Measurements from ENCODE around the gene KIFC3.
"Not testable (repeated sequence)": the region's sequence is repeated elsewhere in the genome, so short reads cannot be mapped to it uniquely, and the experiment has no call there.

KIFC3 gene

GRCh38 chr16:57745768-57746167 is 56.5 kb downstream of the KIFC3 start:
- in situ Hi-C loops (cut with MboI; ENCODE audit: low sequenced_read_pairs): no loop called here

GRCh38 chr16:57744642-57744903 is 57.7 kb downstream of the KIFC3 start:
- in situ Hi-C loops (cut with MboI; ENCODE audit: low sequenced_read_pairs): no loop called here

- in situ Hi-C loops (cut with MboI; ENCODE audit: low sequenced_read_pairs): no loop called here
These were observed 58.2 kb downstream of the KIFC3 start for GRCh38 chr16:57743886-57744641.

- in situ Hi-C loops (cut with MboI; ENCODE audit: low sequenced_read_pairs): no loop called here
These were observed 58.8 kb downstream of the KIFC3 start for GRCh38 chr16:57743458-57743857.

- in situ Hi-C loops (cut with MboI; ENCODE audit: low sequenced_read_pairs): no loop called here
These were observed 59.7 kb downstream of the KIFC3 start for GRCh38 chr16:57742543-57742942.

- in situ Hi-C loops (cut with MboI; ENCODE audit: low sequenced_read_pairs): no loop called here
These were observed 60.6 kb downstream of the KIFC3 start for GRCh38 chr16:57741660-57742191.

- in situ Hi-C loops (cut with MboI; ENCODE audit: low sequenced_read_pairs): no loop called here
These were observed 61.7 kb downstream of the KIFC3 start for GRCh38 chr16:57740423-57741071.

- in situ Hi-C loops (cut with MboI; ENCODE audit: low sequenced_read_pairs): no loop called here
These were observed 62.4 kb downstream of the KIFC3 start for GRCh38 chr16:57739756-57740422.

GRCh38 chr16:57738844-57739243 is 63.4 kb downstream of the KIFC3 start:
- in situ Hi-C loops (cut with MboI; ENCODE audit: low sequenced_read_pairs): no loop called here

- in situ Hi-C loops (cut with MboI; ENCODE audit: low sequenced_read_pairs): no loop called here
These were observed 65.6 kb downstream of the KIFC3 start for GRCh38 chr16:57736419-57737351.

- in situ Hi-C loops (cut with MboI; ENCODE audit: low sequenced_read_pairs): no loop called here
These were observed 66.4 kb downstream of the KIFC3 start, which contains the start of gene KATNB1 for GRCh38 chr16:57735755-57736418. TSS of gene KATNB1 (plus strand) at chr16:57735770. CDS start at chr16:57737244, 1,474 bp downstream.

- in situ Hi-C loops (cut with MboI; ENCODE audit: low sequenced_read_pairs): no loop called here
These were observed 67.2 kb downstream of the KIFC3 start for GRCh38 chr16:57734925-57735754.

- in situ Hi-C loops (cut with MboI; ENCODE audit: low sequenced_read_pairs): no loop called here
These were observed 67.9 kb downstream of the KIFC3 start for GRCh38 chr16:57734308-57734924.

- in situ Hi-C loops (cut with MboI; ENCODE audit: low sequenced_read_pairs): no loop called here
These were observed 69.6 kb downstream of the KIFC3 start for GRCh38 chr16:57732714-57733113.

GRCh38 chr16:57732037-57732436 is 70.3 kb downstream of the KIFC3 start:
- in situ Hi-C loops (cut with MboI; ENCODE audit: low sequenced_read_pairs): no loop called here

- in situ Hi-C loops (cut with MboI; ENCODE audit: low sequenced_read_pairs): no loop called here
These were observed 71.2 kb downstream of the KIFC3 start for GRCh38 chr16:57730771-57731730.

- in situ Hi-C loops (cut with MboI; ENCODE audit: low sequenced_read_pairs): not testable (repeated sequence)
These were observed 72.4 kb downstream of the KIFC3 start for GRCh38 chr16:57729852-57730251.

- in situ Hi-C loops (cut with MboI; ENCODE audit: low sequenced_read_pairs): no loop called here
These were observed 73.2 kb downstream of the KIFC3 start for GRCh38 chr16:57729182-57729484.

All from HL-60/S4 (cell line).